K562 (cell line): Measurements from ENCODE around the gene DAZAP1. TPM values are rescaled to one million over a fixed set of nuclear protein-coding genes. Genes with fewer than 3 reads are reported as not detected.

Experiments used
- ATAC-seq: fragments of 200-7000 bp; cut with Tn5 transposase; 3 replicates; pipeline ENCODE4 v1.9.1; 2020; ENCODE audit warnings: moderate library complexity
- BruUV-seq: library from RNA; stranded (reverse); fragments of 400-500 nt; replicated peaks from 2 replicates; lab custom pipeline; 2021; lab: Mats Ljungman, UMichigan
- CTCF ChIA-PET: fragments of 300-600 bp; formaldehyde crosslinking; extraction: SDS; loops from one replicate; lab custom pipeline; 2021; ENCODE audit warnings: low intra/inter-chr PET ratio; lab: Yijun Ruan, JAX
- POLR2A ChIA-PET: fragments of 300-600, 350-650 bp; sonication (Branson Sonifier 250); formaldehyde crosslinking; extraction: SDS; loops from one replicate; lab custom pipeline; 2021; ENCODE audit warnings: antibody characterized with exemption, inconsistent platforms; lab: Yijun Ruan, JAX
- DNase-seq, 4 experiments: peaks; one replicate each; pipeline versions ENCODE4 v3.0.0 to v3.0.0-alpha.2; 2011 to 2018; ENCODE audit warnings: low spot score in 3 of 4, mixed read lengths in 3 of 4; ENCODE audit errors: extremely low read depth in 1 of 4
- FAIRE-seq: peaks from 2 replicates; lab custom pipeline; 2011; peaks lifted over from hg19 to GRCh38; lab: Jason Lieb, UNC
- H2AFZ ChIP-seq: 2 replicates; pipeline ENCODE4 v1.6.0; 2011; ENCODE audit warnings: low read depth, low read length, control low read depth, inconsistent platforms
- H3K27ac ChIP-seq: fragments of 200-600 bp; 3 replicates; pipeline ENCODE4 v1.8.0; 2011; ENCODE audit warnings: low read depth, mild to moderate bottlenecking, control low read depth, inconsistent platforms, low read length, moderate library complexity, mixed read lengths; ENCODE audit errors: extremely low read depth
- H3K27me3 ChIP-seq, 2 experiments: fragments of 300-600 bp in 1 of 2; 2 replicates in 1 of 2; 3 replicates in 1 of 2; pipeline versions ENCODE4 v1.6.0 to v1.8.0; 2011; ENCODE audit warnings: inconsistent platforms in 2 of 2, low read length in 2 of 2, mild to moderate bottlenecking in 1 of 2, mixed read lengths in 1 of 2, moderate library complexity in 1 of 2; ENCODE audit not compliant: control insufficient read depth in 2 of 2, insufficient read depth in 2 of 2
- H3K36me3 ChIP-seq: fragments of 300-600 bp; 3 replicates; pipeline ENCODE4 v1.8.0; 2011; ENCODE audit warnings: mild to moderate bottlenecking, low read length, inconsistent platforms; ENCODE audit not compliant: control insufficient read depth, insufficient read depth
- H3K4me1 ChIP-seq, 2 experiments: fragments of 200-600 bp in 1 of 2; replicated peaks in 1 of 2; 2 replicates in 1 of 2; 3 replicates in 1 of 2; pipeline versions ENCODE4 v1.5.1 to v1.8.0; 2011; ENCODE audit warnings: inconsistent platforms in 2 of 2, low read length in 2 of 2, mild to moderate bottlenecking in 1 of 2, mixed read lengths in 1 of 2, moderate library complexity in 1 of 2; ENCODE audit not compliant: control insufficient read depth in 2 of 2, insufficient read depth in 2 of 2
- H3K4me2 ChIP-seq: 2 replicates; pipeline ENCODE4 v1.6.1; 2011; ENCODE audit warnings: low read length, control low read depth, inconsistent platforms, mixed read lengths; ENCODE audit not compliant: insufficient read depth
- H3K4me3 ChIP-seq: fragments of 200-600 bp; sonication (generic), shearing (Covaris generic); 2 replicates; pipeline ENCODE4 v1.5.1; 2016; ENCODE audit warnings: control low read depth, inconsistent platforms
- H3K79me2 ChIP-seq: fragments of 200-600 bp; 3 replicates; pipeline ENCODE4 v1.8.0; 2011; ENCODE audit warnings: low read length, inconsistent platforms; ENCODE audit not compliant: control insufficient read depth, insufficient read depth
- H3K9ac ChIP-seq, 2 experiments: 2 replicates each; pipeline versions ENCODE4 v1.6.0 to v1.6.1; 2011; ENCODE audit warnings: low read depth in 2 of 2, low read length in 2 of 2, control low read depth in 1 of 2, inconsistent platforms in 1 of 2, mild to moderate bottlenecking in 1 of 2, mixed read lengths in 1 of 2; ENCODE audit not compliant: insufficient read depth in 1 of 2
- H3K9me1 ChIP-seq: one replicate; pipeline ENCODE4 v1.6.0; 2011; ENCODE audit warnings: inconsistent platforms, mild to moderate bottlenecking, low read length, moderate library complexity; ENCODE audit not compliant: control insufficient read depth, insufficient read depth
- H3K9me3 ChIP-seq: replicated peaks from 2 replicates; pipeline ENCODE4 v1.5.1; 2011; ENCODE audit warnings: low read depth, low read length, inconsistent platforms; ENCODE audit not compliant: control insufficient read depth, insufficient read depth
- H4K20me1 ChIP-seq: replicated peaks from 2 replicates; pipeline ENCODE4 v1.6.1; 2011; ENCODE audit warnings: low read length, inconsistent platforms, mixed read lengths; ENCODE audit not compliant: control insufficient read depth, insufficient read depth
- BDP1 ChIP-seq: IDR thresholded peaks from 3 replicates; pipeline ENCODE4 v1.6.1; 2011; ENCODE audit not compliant: insufficient read length, insufficient read depth
- BMI1 ChIP-seq: fragments of 150-350 bp; IDR thresholded peaks from 2 replicates; pipeline ENCODE4 v1.6.1; 2014; ENCODE audit warnings: low read length
- BRF1 ChIP-seq: IDR thresholded peaks from 3 replicates; pipeline ENCODE4 v1.6.1; 2011; ENCODE audit warnings: borderline replicate concordance, mild to moderate bottlenecking; ENCODE audit not compliant: insufficient read length; ENCODE audit errors: extremely low read depth
- FIP1L1 ChIP-seq: fragments of 200-400 bp; formaldehyde crosslinking; IDR thresholded peaks from 2 replicates; pipeline ENCODE4 v1.6.1; 2018; ENCODE audit warnings: mild to moderate bottlenecking, low read depth, low read length; ENCODE audit not compliant: poor library complexity, severe bottlenecking
- MXI1 ChIP-seq: IDR thresholded peaks from 2 replicates; pipeline ENCODE4 v1.6.1; 2011; ENCODE audit warnings: low read depth, mild to moderate bottlenecking, improper control_type of control experiment, low read length
- NFRKB ChIP-seq: fragments of 450-650 bp; IDR thresholded peaks from 2 replicates; pipeline ENCODE4 v1.6.1; 2016; ENCODE audit warnings: low read depth
- PHF8 ChIP-seq: fragments of 200-600 bp; sonication (generic); IDR thresholded peaks from 2 replicates; pipeline ENCODE4 v1.6.1; 2012; ENCODE audit warnings: mixed run types, mild to moderate bottlenecking, inconsistent platforms, low read length, moderate library complexity, borderline replicate concordance
- POLR2A ChIP-seq: fragments of 450-650 bp; conservative IDR thresholded peaks from 2 replicates; pipeline ENCODE4 v1.6.1; 2016
- POLR2G ChIP-seq: fragments of 200-400 bp; formaldehyde crosslinking; IDR thresholded peaks from 2 replicates; pipeline ENCODE4 v1.6.1; 2017; ENCODE audit warnings: low read depth, mild to moderate bottlenecking, antibody characterized with exemption, low read length, moderate library complexity
- RAD21 ChIP-seq, 2 experiments: fragments of 250-450 bp in 1 of 2; fragments of 450-650 bp in 1 of 2; sonication (Bioruptor Pico) in 1 of 2; formaldehyde crosslinking in 1 of 2; IDR thresholded peaks in 1 of 2; conservative IDR thresholded peaks in 1 of 2; 2 replicates each; pipeline versions ENCODE4 v1.4.0 to v1.8.0; 2020 to 2022; ENCODE audit warnings: mild to moderate bottlenecking in 2 of 2, moderate library complexity in 1 of 2
- RBFOX2 ChIP-seq: fragments of 200-400 bp; formaldehyde crosslinking; IDR thresholded peaks from 2 replicates; pipeline ENCODE4 v1.6.1; 2017; ENCODE audit warnings: low read depth, mild to moderate bottlenecking, low read length, moderate library complexity
- RBM22 ChIP-seq: fragments of 200-400 bp; formaldehyde crosslinking; IDR thresholded peaks from 2 replicates; pipeline ENCODE4 v1.6.1; 2018; ENCODE audit warnings: low read length, low read depth; ENCODE audit not compliant: poor library complexity, severe bottlenecking
- SUPT5H ChIP-seq: fragments of 450-650 bp; IDR thresholded peaks from 2 replicates; pipeline ENCODE4 v1.6.1; 2016
- WGBS: fragments of 100-300 bp; shearing (Covaris generic); methylation state at CpG from one replicate; pipeline ENCODE4 v1.1.6; 2016; ENCODE audit warnings: low coverage, mixed read lengths; ENCODE audit not compliant: insufficient coverage; ENCODE audit errors: missing lambda C conversion rate; 5-methylcytosine and 5-hydroxymethylcytosine counted together
- in situ Hi-C: fragments of 300-500 bp; cut with MboI; formaldehyde crosslinking; loops from 4 replicates; pipeline ENCODE4 v1.15.0; 2018; ENCODE audit warnings: inconsistent platforms, mixed read lengths
- intact Hi-C: fragments of 100-400 bp; cut with micrococcal nuclease; formaldehyde crosslinking; loops from 2 replicates; pipeline ENCODE4 v1.14.2; 2022
- polyA plus RNA-seq, 8 experiments: library from polyadenylated mRNA; depleted of rRNA in 4 of 8; stranded (reverse) in 5 of 8; unstranded in 3 of 8; fragments of >200 nt; fragmentation: Nextera tagmentation in 2 of 8; fragmentation: Illumina TruSeq in 1 of 8; extraction: Ambion mirVana in 2 of 8; extraction: Trizol in 1 of 8; gene quantifications; 2 replicates each; pipeline versions ENCODE4 v1.2.1 to v1.2.3, GENCODE V29; 2011 to 2014; ENCODE audit warnings: inconsistent platforms in 1 of 8, missing spikeins in 1 of 8
- total RNA-seq, 7 experiments: library from RNA; depleted of rRNA in 6 of 7; stranded (reverse); fragments of >200 nt in 6 of 7; fragmentation: Illumina TruSeq in 2 of 7; extraction: Trizol in 2 of 7; gene quantifications; 2 replicates each; pipeline versions ENCODE4 v1.2.1 to v1.2.3, GENCODE V29; 2011 to 2021; ENCODE audit warnings: low replicate concordance in 1 of 7
- TF ChIP-seq, protein P1 (sequence below): fragments of 450-650 bp; IDR thresholded peaks from 2 replicates; pipeline ENCODE4 v1.6.1; 2016; ENCODE audit warnings: borderline replicate concordance
- TF ChIP-seq, protein P2 (sequence below): sonication (generic); formaldehyde crosslinking; IDR thresholded peaks from 2 replicates; pipeline ENCODE4 v1.8.1; 2023; ENCODE audit warnings: mild to moderate bottlenecking, missing genetic modification reagents

DAZAP1 gene
- total and polyA plus RNA-seq, 9 of the 15 experiments (the other 6 are each of a cell fraction or from before 2014, with no cell fraction given), result 10.8 to 289 (median 142) TPM

DNA sequence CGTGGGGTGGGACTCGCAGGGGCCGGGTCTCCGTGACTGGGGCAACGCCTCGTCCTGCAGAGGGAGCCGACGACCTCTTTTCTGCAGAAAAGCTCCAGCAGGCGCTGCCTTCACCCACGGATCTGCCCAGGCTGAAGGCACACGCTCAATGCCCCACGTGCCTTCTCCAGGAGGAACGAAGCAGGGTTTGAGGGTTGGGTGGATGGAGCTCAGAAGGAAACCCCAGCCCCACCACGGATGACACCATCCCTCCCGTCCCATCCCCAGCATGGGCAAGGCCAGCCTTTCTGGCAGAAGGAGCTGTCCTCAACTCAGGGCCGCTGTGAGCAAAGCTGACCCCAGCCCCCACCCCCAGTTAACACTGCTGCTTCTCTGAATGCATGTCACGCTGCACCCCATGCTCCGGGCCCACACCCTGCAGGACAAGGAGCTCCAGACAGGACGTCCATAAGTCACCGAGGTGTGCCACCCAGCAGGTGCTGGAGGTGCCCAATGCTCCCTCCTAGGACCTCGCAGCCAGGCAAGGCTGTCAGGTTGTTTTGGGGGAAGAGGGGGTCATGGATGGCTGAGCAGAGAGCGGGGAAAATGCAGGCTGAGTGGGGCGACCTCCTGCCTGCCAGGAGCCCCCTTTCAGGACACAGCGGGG, 64.3 kb downstream of the DAZAP1 start (continued):
- TF ChIP-seq RAD21 (CRISPR knock-in tag; conservative IDR thresholded peaks at IDR 0.05 in 1 of 2, IDR thresholded peaks at IDR 0.05 in 1 of 2) (0 out of 4 replicates have a peak, but pooled peaks of 1 of the 2 experiments have one; percentile 7), POLR2G (peak; percentile 28)
- TF ChIP-seq, all 486 proteins: peak for 9

DNA sequence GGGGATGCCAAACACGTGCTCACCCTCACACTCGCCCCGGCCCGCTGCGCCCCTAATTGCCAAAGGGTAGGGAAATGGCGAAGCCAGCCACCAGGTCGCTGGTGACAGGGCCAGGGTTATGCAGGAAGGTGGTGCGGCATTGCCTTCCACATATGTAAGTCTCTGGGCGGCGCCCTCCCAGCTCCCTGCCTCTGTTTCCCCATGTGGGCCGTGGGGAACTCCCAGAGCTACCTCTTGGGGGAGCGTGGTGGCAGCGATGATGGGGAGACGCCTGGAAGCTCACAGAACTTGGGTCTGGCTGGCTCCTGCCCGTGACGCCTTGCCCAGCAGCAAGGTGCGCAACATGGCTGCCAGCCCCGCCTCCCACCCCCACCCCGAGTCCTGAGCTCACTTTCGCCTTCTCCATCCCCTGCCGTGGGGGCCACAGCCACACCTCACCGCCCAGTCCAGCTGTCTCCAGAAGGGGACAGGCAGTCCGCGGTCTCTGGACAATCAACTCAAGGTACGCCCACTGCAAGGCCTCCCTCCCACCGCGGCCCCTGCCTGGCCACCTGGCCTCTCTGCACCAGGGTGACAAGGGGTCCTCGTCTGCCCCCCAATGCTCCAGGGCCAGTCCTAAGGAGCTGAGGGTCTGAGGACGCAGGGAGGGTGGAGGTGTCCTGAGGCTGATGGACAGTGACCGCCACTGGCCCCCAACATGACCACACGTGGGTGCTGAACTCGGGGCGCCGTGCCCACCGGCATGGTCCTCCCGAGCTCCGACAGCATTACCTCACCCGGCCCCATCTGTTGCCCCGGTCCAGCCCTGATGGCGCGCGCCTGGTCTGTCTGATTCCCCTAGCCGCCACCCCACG, 65.1 kb downstream of the DAZAP1 start:
- intact Hi-C loops, result no loop called here
- no peak overlapping the region for H3K4me2 ChIP-seq
- peak; percentile 14; the same call in 1 of the 2 replicates for TF ChIP-seq POLR2A
- no peak for TF ChIP-seq BMI1
- no peak for TF ChIP-seq NFRKB
- TF ChIP-seq, protein P1, sequence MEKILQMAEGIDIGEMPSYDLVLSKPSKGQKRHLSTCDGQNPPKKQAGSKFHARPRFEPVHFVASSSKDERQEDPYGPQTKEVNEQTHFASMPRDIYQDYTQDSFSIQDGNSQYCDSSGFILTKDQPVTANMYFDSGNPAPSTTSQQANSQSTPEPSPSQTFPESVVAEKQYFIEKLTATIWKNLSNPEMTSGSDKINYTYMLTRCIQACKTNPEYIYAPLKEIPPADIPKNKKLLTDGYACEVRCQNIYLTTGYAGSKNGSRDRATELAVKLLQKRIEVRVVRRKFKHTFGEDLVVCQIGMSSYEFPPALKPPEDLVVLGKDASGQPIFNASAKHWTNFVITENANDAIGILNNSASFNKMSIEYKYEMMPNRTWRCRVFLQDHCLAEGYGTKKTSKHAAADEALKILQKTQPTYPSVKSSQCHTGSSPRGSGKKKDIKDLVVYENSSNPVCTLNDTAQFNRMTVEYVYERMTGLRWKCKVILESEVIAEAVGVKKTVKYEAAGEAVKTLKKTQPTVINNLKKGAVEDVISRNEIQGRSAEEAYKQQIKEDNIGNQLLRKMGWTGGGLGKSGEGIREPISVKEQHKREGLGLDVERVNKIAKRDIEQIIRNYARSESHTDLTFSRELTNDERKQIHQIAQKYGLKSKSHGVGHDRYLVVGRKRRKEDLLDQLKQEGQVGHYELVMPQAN, result no peak
- TF ChIP-seq FIP1L1, result peak; percentile 58
- TF ChIP-seq POLR2G, result peak; percentile 52
- no peak for TF ChIP-seq PHF8
- no peak for TF ChIP-seq MXI1
- peak; percentile 39; the same call in 1 of the 2 replicates for TF ChIP-seq SUPT5H
- TF ChIP-seq BDP1, result no peak
- TF ChIP-seq RBM22, result peak; percentile 11
- TF ChIP-seq RBFOX2, result peak; percentile 35; the same call in 1 of the 2 replicates
- no peak for TF ChIP-seq BRF1
- TF ChIP-seq, protein P2, sequence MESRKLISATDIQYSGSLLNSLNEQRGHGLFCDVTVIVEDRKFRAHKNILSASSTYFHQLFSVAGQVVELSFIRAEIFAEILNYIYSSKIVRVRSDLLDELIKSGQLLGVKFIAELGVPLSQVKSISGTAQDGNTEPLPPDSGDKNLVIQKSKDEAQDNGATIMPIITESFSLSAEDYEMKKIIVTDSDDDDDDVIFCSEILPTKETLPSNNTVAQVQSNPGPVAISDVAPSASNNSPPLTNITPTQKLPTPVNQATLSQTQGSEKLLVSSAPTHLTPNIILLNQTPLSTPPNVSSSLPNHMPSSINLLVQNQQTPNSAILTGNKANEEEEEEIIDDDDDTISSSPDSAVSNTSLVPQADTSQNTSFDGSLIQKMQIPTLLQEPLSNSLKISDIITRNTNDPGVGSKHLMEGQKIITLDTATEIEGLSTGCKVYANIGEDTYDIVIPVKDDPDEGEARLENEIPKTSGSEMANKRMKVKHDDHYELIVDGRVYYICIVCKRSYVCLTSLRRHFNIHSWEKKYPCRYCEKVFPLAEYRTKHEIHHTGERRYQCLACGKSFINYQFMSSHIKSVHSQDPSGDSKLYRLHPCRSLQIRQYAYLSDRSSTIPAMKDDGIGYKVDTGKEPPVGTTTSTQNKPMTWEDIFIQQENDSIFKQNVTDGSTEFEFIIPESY (CRISPR knock-in tag), result peak; percentile 64; the same call in 1 of the 2 replicates

More for the DNA sequence above, 65.1 kb downstream of the DAZAP1 start:
- Histone ChIP-seq H3K9me1 (no peaks in the 10 kb centered on the region), H3K27ac (no peak overlapping the region), H3K79me2 (peaks cover 44% of the 10 kb centered on the region), H3K4me1 (peaks cover 8 to 87% of the 10 kb centered on the region in 2 experiments), H2AFZ (no peak overlapping the region), H3K36me3 (peaks cover 32% of the 10 kb centered on the region; the same call in 2 of the 3 replicates), H3K9me3 (no peaks in the 10 kb centered on the region; the same call in 1 of the 2 replicates), H4K20me1 (peaks cover 18% of the 10 kb centered on the region), H3K27me3 (no peaks in the 10 kb centered on the region), H3K4me3 (no peak overlapping the region), H3K9ac (peak overlapping the region in 1 of 2 experiments; percentile 75; a peak in 2 of 4 replicates)
- in situ Hi-C loops, result no loop called here
- no TSS peak for BruUV-seq
- no peak for DNase-seq
- POLR2A ChIA-PET, result interaction anchor here (1.4 to 1.9 kb wide), 4 partner anchors 13 to 30 kb away, joined by 6 to 10 read pairs (median 8); no protein-coding TSS in a partner anchor
- WGBS, result 75% methylated on average over 40 of the region's 44 CpGs
- CTCF ChIA-PET, result no interaction called here
- FAIRE-seq, result no peak
- ATAC-seq, result no peak
